Middle frontal gyrus (tissue), 1 donor: ENCODE results near the gene RPL22.

ENCODE experiments used
- DNase-seq: peaks from one replicate; pipeline ENCODE4 v3.0.0-alpha.2; 2015; ENCODE audit warnings: low spot score; ENCODE audit errors: extremely low spot score

RPL22 gene

GRCh38 chr1:6199298-6200187 is at the start of gene RPL22:
TSS of gene RPL22 (minus strand) at chr1:6199595. CDS start at chr1:6199573, 22 bp downstream.
- DNase-seq, result peak; percentile 97

- DNase-seq, result no peak
Observed at GRCh38 chr1:6248161-6248776, 48.9 kb upstream of the RPL22 start.

- DNase-seq, result no peak
Observed at GRCh38 chr1:6247651-6248050, 48.3 kb upstream of the RPL22 start.

- DNase-seq, result no peak
Observed at GRCh38 chr1:6246497-6247467, 47.4 kb upstream of the RPL22 start.

- no peak for DNase-seq
Observed at GRCh38 chr1:6245869-6246496, 46.6 kb upstream of the RPL22 start.

GRCh38 chr1:6245086-6245868 is 45.9 kb upstream of the RPL22 start:
- no peak for DNase-seq

GRCh38 chr1:6244401-6245049 is 45.1 kb upstream of the RPL22 start:
- no peak for DNase-seq

- no peak for DNase-seq
Observed at GRCh38 chr1:6243993-6244392, 44.6 kb upstream of the RPL22 start, which contains the start of gene HES3. TSS of gene HES3 (plus strand) at chr1:6244179. CDS start at chr1:6244366, 187 bp downstream.

- DNase-seq, result no peak
Observed at GRCh38 chr1:6243053-6243834, 43.8 kb upstream of the RPL22 start.

- DNase-seq, result no peak
Observed at GRCh38 chr1:6241887-6242740, 42.7 kb upstream of the RPL22 start.

GRCh38 chr1:6241107-6241886 is 41.9 kb upstream of the RPL22 start:
- DNase-seq, result no peak

- DNase-seq, result no peak
Observed at GRCh38 chr1:6239950-6240768, 40.8 kb upstream of the RPL22 start.

GRCh38 chr1:6239213-6239752 is 39.9 kb upstream of the RPL22 start:
- DNase-seq, result no peak

GRCh38 chr1:6237093-6237492 is 37.7 kb upstream of the RPL22 start:
- DNase-seq, result no peak

- no peak for DNase-seq
Observed at GRCh38 chr1:6235296-6235677, 35.9 kb upstream of the RPL22 start.
